PFSK-1 (cell line): ENCODE data around the gene GIPC2.

ENCODE experiments used
- POLR2AphosphoS5 ChIP-seq: IDR thresholded peaks from 2 replicates; pipeline ENCODE4 v1.6.1; 2012; ENCODE audit warnings: low read depth, mild to moderate bottlenecking, control low read depth, low read length, moderate library complexity
- REST ChIP-seq, 2 experiments: IDR thresholded peaks; 2 replicates each; pipeline versions ENCODE4 v1.6.1 to v1.8.0; 2011 to 2012; ENCODE audit warnings: low read depth in 2 of 2, low read length in 2 of 2, control low read depth in 1 of 2, inconsistent platforms in 1 of 2, mild to moderate bottlenecking in 1 of 2, moderate library complexity in 1 of 2; ENCODE audit not compliant: insufficient read depth in 1 of 2
- SIN3A ChIP-seq: IDR thresholded peaks from 2 replicates; pipeline ENCODE4 v1.6.1; 2012; ENCODE audit warnings: mild to moderate bottlenecking, low read length, moderate library complexity, borderline replicate concordance; ENCODE audit not compliant: insufficient read depth
- TAF1 ChIP-seq: IDR thresholded peaks from 2 replicates; pipeline ENCODE4 v1.6.1; 2012; ENCODE audit warnings: low read length, control low read depth, borderline replicate concordance; ENCODE audit not compliant: insufficient read depth

GRCh38 chr1:78095593-78095992 lies 49.8 kb downstream of the GIPC2 start:
- TF ChIP-seq POLR2AphosphoS5 (no peak), TAF1 (no peak), SIN3A (no peak), REST (IDR thresholded peaks at IDR 0.05; ENCODE audit: insufficient read depth in 1 of 2, low read depth in 2 of 2, low read length in 2 of 2) (no peak)
